Measurements from ENCODE around the gene PPP1R1A.

Gene PPP1R1A

GRCh38 chr12:54593135-54593534 is 4.7 kb upstream of the PPP1R1A start:
- DNase-seq (ENCODE audit: low read depth): peak; percentile 25
- TF ChIP-seq, protein P1, sequence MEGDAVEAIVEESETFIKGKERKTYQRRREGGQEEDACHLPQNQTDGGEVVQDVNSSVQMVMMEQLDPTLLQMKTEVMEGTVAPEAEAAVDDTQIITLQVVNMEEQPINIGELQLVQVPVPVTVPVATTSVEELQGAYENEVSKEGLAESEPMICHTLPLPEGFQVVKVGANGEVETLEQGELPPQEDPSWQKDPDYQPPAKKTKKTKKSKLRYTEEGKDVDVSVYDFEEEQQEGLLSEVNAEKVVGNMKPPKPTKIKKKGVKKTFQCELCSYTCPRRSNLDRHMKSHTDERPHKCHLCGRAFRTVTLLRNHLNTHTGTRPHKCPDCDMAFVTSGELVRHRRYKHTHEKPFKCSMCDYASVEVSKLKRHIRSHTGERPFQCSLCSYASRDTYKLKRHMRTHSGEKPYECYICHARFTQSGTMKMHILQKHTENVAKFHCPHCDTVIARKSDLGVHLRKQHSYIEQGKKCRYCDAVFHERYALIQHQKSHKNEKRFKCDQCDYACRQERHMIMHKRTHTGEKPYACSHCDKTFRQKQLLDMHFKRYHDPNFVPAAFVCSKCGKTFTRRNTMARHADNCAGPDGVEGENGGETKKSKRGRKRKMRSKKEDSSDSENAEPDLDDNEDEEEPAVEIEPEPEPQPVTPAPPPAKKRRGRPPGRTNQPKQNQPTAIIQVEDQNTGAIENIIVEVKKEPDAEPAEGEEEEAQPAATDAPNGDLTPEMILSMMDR (conservative IDR thresholded peaks at IDR 0.05; ENCODE audit: low read depth, low read length): no peak
- no peak overlapping the region for H3K4me3 ChIP-seq (ENCODE audit: low read depth, low read length)

GRCh38 chr12:54592316-54592715 is 3.9 kb upstream of the PPP1R1A start:
- H3K4me3 ChIP-seq (ENCODE audit: low read depth, low read length): no peak overlapping the region
- DNase-seq (ENCODE audit: low read depth): no peak
- TF ChIP-seq, protein P1 (conservative IDR thresholded peaks at IDR 0.05; ENCODE audit: low read depth, low read length): no peak

DNA sequence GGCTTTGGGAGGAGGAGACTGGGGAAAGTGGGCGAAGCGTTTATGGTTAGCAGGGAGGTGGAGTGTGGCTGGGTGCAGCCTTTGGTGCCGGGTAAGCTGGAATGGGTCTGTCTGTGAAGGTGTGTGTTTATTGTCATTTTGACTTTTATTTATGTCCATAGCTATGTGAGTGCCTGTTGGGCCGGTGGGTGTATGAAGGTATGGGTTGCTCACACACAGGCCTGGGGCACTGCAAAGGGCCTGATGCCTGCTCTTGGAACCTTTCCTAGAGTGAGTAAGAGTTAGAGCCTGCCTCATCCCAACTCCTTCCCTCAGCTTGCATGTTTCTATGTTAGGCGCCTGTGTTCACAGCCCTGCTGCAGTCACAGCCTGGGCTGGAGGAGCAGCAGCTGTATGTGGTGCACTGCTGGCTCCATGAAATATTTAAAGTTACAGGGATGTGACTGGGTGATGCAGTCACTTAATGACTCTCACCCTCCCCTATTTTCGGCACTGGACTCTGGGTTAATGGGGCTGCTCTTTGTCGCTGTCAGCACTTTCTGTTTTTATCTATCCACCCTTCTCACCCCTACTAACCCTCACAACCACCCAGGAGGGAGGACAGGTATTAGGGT is 2.6 kb upstream of the PPP1R1A start:
- DNase-seq (ENCODE audit: low read depth): no peak
- TF ChIP-seq, protein P1 (conservative IDR thresholded peaks at IDR 0.05; ENCODE audit: low read depth, low read length): no peak

GRCh38 chr12:54589964-54590363 is 1.5 kb upstream of the PPP1R1A start:
- no peak for DNase-seq (ENCODE audit: low read depth)
- no peak overlapping the region for H3K4me3 ChIP-seq (ENCODE audit: low read depth, low read length)
- TF ChIP-seq, protein P1 (conservative IDR thresholded peaks at IDR 0.05; ENCODE audit: low read depth, low read length): no peak

More for the DNA sequence above, 2.6 kb upstream of the PPP1R1A start:
- no peak overlapping the region for H3K4me3 ChIP-seq (ENCODE audit: low read depth, low read length)

GRCh38 chr12:54588890-54589267 is 420 bp upstream of the PPP1R1A start:
- TF ChIP-seq, protein P1 (conservative IDR thresholded peaks at IDR 0.05; ENCODE audit: low read depth, low read length): no peak
- no peak for DNase-seq (ENCODE audit: low read depth)
- no peak overlapping the region for H3K4me3 ChIP-seq (ENCODE audit: low read depth, low read length)

GRCh38 chr12:54587315-54587873 is 1.1 kb downstream of the PPP1R1A start:
- no peak for DNase-seq (ENCODE audit: low read depth)
- TF ChIP-seq, protein P1 (conservative IDR thresholded peaks at IDR 0.05; ENCODE audit: low read depth, low read length): no peak
- H3K4me3 ChIP-seq (ENCODE audit: low read depth, low read length): no peak overlapping the region

DNA sequence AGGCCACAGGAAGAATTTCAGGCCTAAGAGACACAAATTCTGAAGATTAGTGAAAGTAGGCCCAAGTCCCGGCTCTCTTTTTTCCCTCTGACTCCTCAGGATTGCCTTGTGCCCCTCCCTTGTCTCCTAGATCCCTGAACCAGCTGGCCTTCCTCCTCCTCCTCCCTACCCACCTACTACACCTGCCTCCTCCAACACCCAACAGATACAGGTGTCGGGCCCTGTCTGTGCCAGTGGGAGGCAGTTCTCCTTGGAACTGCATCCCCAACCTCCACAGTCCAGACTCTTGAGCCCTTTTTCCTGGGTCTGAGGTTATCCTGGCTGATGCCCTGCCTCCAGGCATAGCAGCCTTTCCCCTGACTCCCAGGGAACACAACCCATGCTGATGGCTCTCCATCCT is 1.8 kb downstream of the PPP1R1A start:
- DNase-seq (ENCODE audit: low read depth): no peak
- H3K4me3 ChIP-seq (ENCODE audit: low read depth, low read length): no peak overlapping the region
- TF ChIP-seq, protein P1 (conservative IDR thresholded peaks at IDR 0.05; ENCODE audit: low read depth, low read length): no peak
